Measurements from ENCODE around the gene SH3GL3. TPM values are rescaled to one million over a fixed set of nuclear protein-coding genes. Genes with fewer than 3 reads are reported as not detected.

SH3GL3 gene
- total and polyA plus RNA-seq, 2 of the 4 experiments (the other 2 are of a cell fraction) = not detected

DNA sequence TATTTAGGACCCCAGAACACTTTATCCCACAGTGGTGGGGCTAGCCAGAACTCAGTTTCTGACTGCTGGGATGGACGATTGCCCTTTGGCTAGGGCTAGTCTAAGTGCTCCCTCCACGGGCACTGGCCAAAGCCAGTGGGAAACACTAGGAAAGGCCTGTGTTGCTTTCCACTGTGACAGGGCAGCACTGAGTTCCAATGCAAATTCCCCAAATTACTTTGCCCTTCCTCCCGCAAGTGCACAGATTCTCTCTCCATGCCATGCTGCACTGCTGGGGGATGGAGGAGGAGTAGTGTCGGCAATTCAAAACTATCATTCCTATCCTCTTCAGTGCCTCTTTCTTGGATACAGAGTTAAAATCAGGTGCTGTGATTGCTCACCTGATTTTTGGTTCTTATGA, 100.0 kb downstream of the SH3GL3 start:
- no peak overlapping the region for H2AFZ ChIP-seq (replicated peaks; ENCODE audit: low read length, poor library complexity)
- no peak overlapping the region for H2AK9ac ChIP-seq (replicated peaks; ENCODE audit: low read depth, low read length, poor library complexity)
- no peaks in the 10 kb centered on the region for H3K4me1 ChIP-seq (ENCODE audit: control insufficient read depth, insufficient read depth, low read length)
- TF ChIP-seq ELK1 (IDR thresholded peaks at IDR 0.05; ENCODE audit: borderline replicate concordance, low read depth, low read length) (no peak), CHD1 (IDR thresholded peaks at IDR 0.05; ENCODE audit: low read depth, low read length) (no peak), RCOR1 (IDR thresholded peaks at IDR 0.05; ENCODE audit: insufficient replicate concordance, low read length) (no peak), MAZ (IDR thresholded peaks at IDR 0.05; ENCODE audit: borderline replicate concordance, low read depth, low read length) (no peak), RFX5 (IDR thresholded peaks at IDR 0.05; ENCODE audit: low read depth, low read length) (no peak), NFE2L2 (IDR thresholded peaks at IDR 0.05; ENCODE audit: low read depth, low read length) (no peak), BHLHE40 (IDR thresholded peaks at IDR 0.05; ENCODE audit: low read depth, low read length) (no peak), SMC3 (IDR thresholded peaks at IDR 0.05; ENCODE audit: low read depth, low read length) (no peak), MAFK (IDR thresholded peaks at IDR 0.05; ENCODE audit: low read depth, low read length) (no peak), CEBPB (IDR thresholded peaks at IDR 0.05; ENCODE audit: low read depth, low read length) (no peak), MXI1 (IDR thresholded peaks at IDR 0.05; ENCODE audit: borderline replicate concordance, low read depth, low read length) (no peak), FOS (IDR thresholded peaks at IDR 0.05; ENCODE audit: low read depth, low read length) (no peak), POLR2A (IDR thresholded peaks at IDR 0.05; ENCODE audit: low read depth, low read length) (no peak), RAD21 (IDR thresholded peaks at IDR 0.05; ENCODE audit: low read length) (no peak), CTCF (conservative IDR thresholded peaks at IDR 0.05; ENCODE audit: low read depth, low read length) (no peak)
- TF ChIP-seq, protein P1, sequence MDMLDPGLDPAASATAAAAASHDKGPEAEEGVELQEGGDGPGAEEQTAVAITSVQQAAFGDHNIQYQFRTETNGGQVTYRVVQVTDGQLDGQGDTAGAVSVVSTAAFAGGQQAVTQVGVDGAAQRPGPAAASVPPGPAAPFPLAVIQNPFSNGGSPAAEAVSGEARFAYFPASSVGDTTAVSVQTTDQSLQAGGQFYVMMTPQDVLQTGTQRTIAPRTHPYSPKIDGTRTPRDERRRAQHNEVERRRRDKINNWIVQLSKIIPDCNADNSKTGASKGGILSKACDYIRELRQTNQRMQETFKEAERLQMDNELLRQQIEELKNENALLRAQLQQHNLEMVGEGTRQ (IDR thresholded peaks at IDR 0.05; ENCODE audit: low read depth, low read length) = no peak
- no peak overlapping the region for H4K5ac ChIP-seq (ENCODE audit: low read depth, low read length)
- H3K9me3 ChIP-seq (ENCODE audit: control insufficient read depth, insufficient read depth, low read length) = no peaks in the 10 kb centered on the region
- no peak overlapping the region for H2BK15ac ChIP-seq (ENCODE audit: low read depth, low read length)
- CTCF ChIA-PET = no interaction called here
- H4K8ac ChIP-seq (ENCODE audit: low read depth in 2 of 2, low read length in 2 of 2) = no peak overlapping the region
- no peak overlapping the region for H2BK5ac ChIP-seq (ENCODE audit: low read depth, low read length, poor library complexity, severe bottlenecking)
- H3K23ac ChIP-seq (ENCODE audit: low read depth, low read length) = no peak overlapping the region
- DNase-seq (no peak), ATAC-seq (ENCODE audit: low read depth) (no peak)
- H3K56ac ChIP-seq (ENCODE audit: extremely low read depth, insufficient read depth, low read length) = no peak overlapping the region
- no peak overlapping the region for H3K18ac ChIP-seq (ENCODE audit: low read depth, low read length)
- H3K4me3 ChIP-seq (ENCODE audit: insufficient read depth, low read depth, low read length) = no peak overlapping the region
- H3K4ac ChIP-seq (ENCODE audit: low read depth, low read length) = no peak overlapping the region
- no peaks in the 10 kb centered on the region for H3K79me1 ChIP-seq (ENCODE audit: low read depth in 1 of 2, low read length in 2 of 2)
- H3K27ac ChIP-seq (ENCODE audit: insufficient read depth, low read length) = no peak overlapping the region
- WGBS, 2 experiments (ENCODE audit: extremely low coverage in 2 of 2, insufficient read length in 1 of 2) = 53% methylated on average over 2 of the region's 4 CpGs; no CpG with 5 or more reads in 1 of the 2 experiments
- no peak overlapping the region for H2AK5ac ChIP-seq (ENCODE audit: low read depth, low read length)
- dilution Hi-C loops (cut with HindIII; ENCODE audit: low sequenced_read_pairs, unreplicated experiment) = no loop called here
- no peaks in the 10 kb centered on the region for H3K27me3 ChIP-seq (ENCODE audit: control insufficient read depth, insufficient read depth, low read length)
- H3K4me2 ChIP-seq (ENCODE audit: low read depth, low read length) = no peak overlapping the region
- H3K36me3 ChIP-seq (ENCODE audit: control insufficient read depth, insufficient read depth, low read length) = no peaks in the 10 kb centered on the region
- H3K14ac ChIP-seq (replicated peaks; ENCODE audit: low read depth, low read length) = no peak overlapping the region
- intact Hi-C loops (cut with micrococcal nuclease) = no loop called here
- POLR2A ChIA-PET (ENCODE audit: unreplicated experiment) = no interaction called here
- no peaks in the 10 kb centered on the region for H3K9me1 ChIP-seq (ENCODE audit: insufficient read depth, low read length)
- H3K9ac ChIP-seq (ENCODE audit: low read depth, low read length) = no peak overlapping the region
- no peaks in the 10 kb centered on the region for H4K20me1 ChIP-seq (ENCODE audit: insufficient read depth, low read length)
- no peak overlapping the region for H2BK120ac ChIP-seq (ENCODE audit: low read depth, low read length)
- H4K91ac ChIP-seq (ENCODE audit: insufficient read depth, low read depth, low read length) = no peak overlapping the region
- no peak overlapping the region for H2BK20ac ChIP-seq (ENCODE audit: low read depth, low read length)
- in situ Hi-C loops (cut with MboI; ENCODE audit: low sequenced_read_pairs) = no loop called here
- BruUV-seq (replicated peaks) = no TSS peak
